GM18870 (cell line): ENCODE data around the gene IDI2.
"Not testable (repeated sequence)": the region's sequence is repeated elsewhere in the genome, so short reads cannot be mapped to it uniquely, and the experiment has no call there.

Experiments used
- ATAC-seq: cut with Tn5 transposase; IDR thresholded peaks from one replicate; pipeline ENCODE4 v1.9.1; 2021; ENCODE audit warnings: moderate library complexity; ENCODE audit not compliant: unreplicated experiment

IDI2 gene

DNA sequence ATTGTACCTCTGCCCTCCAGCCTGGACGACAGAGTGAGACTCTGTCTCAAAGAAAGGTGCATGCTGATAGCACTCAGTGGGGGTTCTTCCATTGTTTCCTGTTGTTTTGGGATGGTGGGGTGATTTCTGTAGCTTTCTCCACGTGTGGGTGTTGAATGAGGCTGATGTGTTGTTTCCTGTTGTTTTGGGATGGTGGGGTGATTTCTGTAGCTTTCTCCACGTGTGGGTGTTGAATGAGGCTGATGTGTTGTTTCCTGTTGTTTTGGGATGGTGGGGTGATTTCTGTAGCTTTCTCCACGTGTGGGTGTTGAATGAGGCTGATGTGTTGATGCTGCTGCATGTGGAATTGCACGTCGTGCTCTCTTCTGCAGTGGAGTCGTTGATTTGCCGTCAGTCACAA, 15.7 kb downstream of the IDI2 start:
- ATAC-seq: not testable (repeated sequence)

- ATAC-seq: no peak
Measured at GRCh38 chr10:1009071-1009494, 16.6 kb downstream of the IDI2 start.

GRCh38 chr10:1007583-1007982, 18.1 kb downstream of the IDI2 start:
- ATAC-seq: no peak

DNA sequence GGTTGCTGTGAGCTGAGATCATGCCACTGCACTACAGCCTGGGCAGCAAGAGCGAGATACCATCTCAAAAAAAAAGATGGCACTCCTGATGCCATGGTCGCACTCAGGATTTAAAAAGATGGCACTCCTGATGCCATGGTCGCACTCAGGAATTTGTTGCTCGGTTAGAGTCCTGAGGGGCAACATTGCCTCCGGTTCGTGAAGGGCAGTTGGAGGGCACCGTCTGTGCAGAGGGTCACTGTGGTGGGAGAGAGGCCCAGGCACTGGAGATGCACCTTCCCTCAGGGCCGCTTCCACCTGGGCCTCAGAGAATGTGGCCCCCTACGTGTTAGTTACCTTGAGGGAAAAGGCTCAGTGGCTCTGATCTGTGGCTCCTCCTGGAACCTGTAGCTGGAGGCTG, 19.1 kb downstream of the IDI2 start:
- ATAC-seq: no peak

- no peak for ATAC-seq
Measured at GRCh38 chr10:1003884-1004670, 21.6 kb downstream of the IDI2 start.

DNA sequence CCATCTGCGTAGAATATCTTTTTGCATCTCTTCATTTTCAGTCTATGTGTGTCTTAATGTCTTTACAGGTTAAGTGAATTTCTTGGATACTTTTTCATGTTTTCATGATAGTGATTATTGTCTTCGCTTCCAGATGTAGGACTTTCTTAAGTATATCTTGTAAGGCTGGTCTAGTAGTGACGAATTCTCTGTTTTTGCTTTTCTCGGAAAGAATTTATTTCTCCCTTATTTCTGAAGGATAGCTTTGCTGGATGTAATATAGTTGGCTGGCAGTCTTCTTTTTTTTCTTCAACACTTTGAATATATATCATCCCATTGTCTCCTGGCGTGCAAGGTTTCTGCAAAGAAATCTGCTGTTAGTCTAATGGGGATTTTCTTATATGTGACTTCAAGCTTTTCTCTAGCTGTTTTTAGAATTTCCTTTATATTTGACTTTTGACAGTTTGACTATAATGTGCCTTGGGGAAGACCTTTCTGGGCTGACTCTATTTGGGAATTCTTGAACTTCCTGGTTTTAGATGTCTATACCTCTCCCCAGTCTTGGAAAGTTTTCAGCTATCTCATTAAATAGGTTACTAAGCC, 23.1 kb downstream of the IDI2 start:
- no peak for ATAC-seq

GRCh38 chr10:997266-998022, 28.2 kb downstream of the IDI2 start:
- no peak for ATAC-seq

- no peak for ATAC-seq
Measured at GRCh38 chr10:996031-996430, 29.6 kb downstream of the IDI2 start.

- no peak for ATAC-seq
Measured at GRCh38 chr10:995559-995926, 30.1 kb downstream of the IDI2 start.

- ATAC-seq: no peak
Measured at GRCh38 chr10:994836-995558, 30.7 kb downstream of the IDI2 start.

GRCh38 chr10:992871-993270, 32.8 kb downstream of the IDI2 start:
- no peak for ATAC-seq

DNA sequence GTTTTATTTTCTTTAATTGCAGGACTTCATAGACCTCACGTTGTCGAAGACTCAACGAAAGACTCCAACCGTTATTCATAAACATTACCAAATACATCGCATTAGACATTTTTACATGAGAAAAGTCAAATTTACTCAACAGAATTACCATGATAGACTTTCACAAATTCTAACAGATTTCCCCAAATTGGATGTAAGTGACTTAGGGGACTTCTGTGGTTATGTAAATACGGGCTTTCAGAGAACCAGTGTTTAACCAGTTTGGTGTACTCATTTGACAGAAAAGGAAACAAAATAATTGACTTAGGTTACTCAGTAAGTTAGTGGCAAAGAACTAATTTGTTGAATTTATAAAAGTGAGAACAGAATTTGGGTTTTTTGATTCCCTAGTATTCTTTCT, 33.2 kb downstream of the IDI2 start:
- no peak for ATAC-seq

- ATAC-seq: no peak
Measured at GRCh38 chr10:990808-991207, 34.9 kb downstream of the IDI2 start.

DNA sequence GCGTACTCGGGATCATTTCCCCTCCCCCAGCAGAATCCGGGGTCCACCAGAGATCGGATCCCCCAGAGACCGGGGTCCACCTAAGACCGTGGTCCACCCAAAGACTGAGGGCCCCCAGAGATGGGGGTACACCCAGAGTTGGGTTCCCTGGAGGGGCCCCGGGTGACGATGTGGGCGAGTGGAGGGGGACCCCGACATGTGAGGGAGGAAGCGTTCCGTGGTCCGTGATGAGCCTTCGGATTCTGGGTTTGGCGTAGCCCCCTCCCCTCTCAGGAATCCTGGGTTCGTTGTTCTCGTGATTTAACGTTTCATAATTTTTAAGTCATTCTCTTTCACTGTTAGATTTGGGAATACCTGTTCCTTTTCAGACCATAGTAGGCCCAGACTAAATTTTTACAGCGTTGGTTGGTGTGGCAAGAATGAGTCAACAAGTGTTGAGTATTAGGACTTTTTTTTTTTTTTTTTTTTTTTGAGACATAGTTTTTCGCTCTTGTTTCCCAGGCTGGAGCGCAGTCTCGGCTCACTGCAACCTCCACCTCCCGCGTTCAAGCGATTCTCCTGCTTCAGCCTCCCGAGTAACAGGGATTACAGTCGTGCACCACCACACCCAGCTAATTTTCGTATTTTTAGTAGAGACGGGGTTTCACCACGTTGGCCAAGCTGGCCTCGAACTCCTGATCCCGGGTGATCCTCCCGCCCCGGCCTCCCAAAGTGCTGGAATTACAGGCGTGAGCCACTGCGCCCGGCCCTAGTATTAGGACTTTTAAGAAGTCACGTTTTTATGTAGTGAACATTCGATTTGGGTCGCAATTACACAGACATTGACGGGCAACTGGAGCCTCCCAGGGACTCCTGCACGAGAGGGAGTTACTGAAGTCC, 36.8 kb downstream of the IDI2 start:
- ATAC-seq: no peak

- ATAC-seq: peak; percentile 89
Measured at GRCh38 chr10:987870-988666, 37.6 kb downstream of the IDI2 start, which contains the start of gene GTPBP4. GTPBP4 (plus strand) TSS chr10:988434; CDS start chr10:988480, 46 bp downstream.

DNA sequence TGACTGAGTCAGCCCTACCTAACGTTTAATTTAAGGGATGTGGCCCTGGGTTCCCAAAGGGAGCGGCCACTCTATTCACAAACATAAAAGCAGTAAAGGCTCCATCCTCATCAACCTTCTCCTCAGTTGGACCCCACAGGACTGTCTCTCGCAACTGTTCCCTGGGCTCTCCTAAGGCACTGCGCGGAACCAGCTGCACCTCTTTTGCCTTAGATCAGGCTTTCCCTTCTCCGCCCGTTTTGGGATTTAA, 38.1 kb downstream of the IDI2 start:
- no peak for ATAC-seq

DNA sequence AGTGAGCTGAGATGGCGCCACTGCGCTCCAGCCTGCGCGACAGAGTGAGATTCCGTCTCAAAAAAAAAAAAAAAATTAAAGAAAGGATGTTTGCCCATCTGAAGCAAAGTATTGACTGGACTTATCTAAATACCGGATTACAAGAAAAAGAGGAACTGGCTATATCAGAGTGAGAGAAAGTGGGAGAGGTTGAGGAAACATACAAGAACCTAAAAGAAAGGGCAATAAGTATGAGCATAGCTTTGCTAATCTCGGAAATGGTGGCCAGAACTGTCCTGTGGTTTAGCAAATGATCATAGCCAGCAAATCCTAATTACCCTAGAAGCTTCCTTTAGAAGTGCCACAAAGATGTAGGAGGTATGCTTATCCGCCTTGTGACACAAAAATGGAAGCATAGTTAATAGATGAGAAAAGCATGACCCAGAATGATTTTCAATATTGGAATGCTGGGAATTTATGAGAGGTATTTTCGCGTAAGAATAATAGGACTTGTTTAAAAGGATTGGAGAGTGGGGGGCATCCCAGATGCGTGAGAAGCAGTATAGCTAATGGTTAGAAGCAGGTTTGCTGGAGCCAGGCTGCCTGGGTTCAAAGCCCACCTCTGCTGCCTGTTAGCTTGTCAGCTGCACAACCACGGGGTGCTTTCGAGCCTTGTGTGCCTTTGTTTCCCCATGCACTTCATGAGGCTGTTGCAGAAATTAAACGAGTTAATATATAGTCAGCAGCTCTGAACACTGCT, 38.6 kb downstream of the IDI2 start:
- ATAC-seq: no peak

GRCh38 chr10:986137-986825, 39.4 kb downstream of the IDI2 start:
- no peak for ATAC-seq

- ATAC-seq: no peak
Measured at GRCh38 chr10:985361-985760, 40.3 kb downstream of the IDI2 start.
